HepG2 (cell line): ENCODE measurements around the gene CORO1A.

Experiments
- DNMT1 ChIP-seq: sonication (generic); formaldehyde crosslinking; IDR thresholded peaks from 2 replicates; pipeline ENCODE4 v1.5.1; 2020; ENCODE audit warnings: mild to moderate bottlenecking, missing genetic modification reagents
- POLR2A ChIP-seq, 2 experiments: IDR thresholded peaks; 2 replicates each; pipeline ENCODE4 v1.6.1; 2011; ENCODE audit warnings: low read depth in 2 of 2, low read length in 2 of 2, mild to moderate bottlenecking in 1 of 2, moderate library complexity in 1 of 2; ENCODE audit not compliant: insufficient read depth in 1 of 2
- POLR2AphosphoS5 ChIP-seq: IDR thresholded peaks from 2 replicates; pipeline ENCODE4 v1.6.1; 2012; ENCODE audit warnings: low read depth, low read length
- SRF ChIP-seq: IDR thresholded peaks from 2 replicates; pipeline ENCODE4 v1.6.1; 2011; ENCODE audit warnings: mild to moderate bottlenecking, low read depth, low read length, moderate library complexity
- TP53 ChIP-seq: sonication (generic); formaldehyde crosslinking; conservative IDR thresholded peaks from 2 replicates; pipeline ENCODE4 v1.4.0; 2020; ENCODE audit warnings: missing genetic modification reagents
- ZNF121 ChIP-seq: sonication (generic); formaldehyde crosslinking; IDR thresholded peaks from 2 replicates; pipeline ENCODE4 v1.5.0; 2020; ENCODE audit warnings: mild to moderate bottlenecking, missing genetic modification reagents
- TF ChIP-seq, protein P1 (sequence below): sonication (generic); formaldehyde crosslinking; IDR thresholded peaks from 2 replicates; pipeline ENCODE4 v1.4.0; 2020; ENCODE audit warnings: mild to moderate bottlenecking, missing genetic modification reagents
- TF ChIP-seq, protein P2 (sequence below): sonication (generic); formaldehyde crosslinking; IDR thresholded peaks from 2 replicates; pipeline ENCODE4 v1.5.0; 2020; ENCODE audit warnings: mild to moderate bottlenecking, missing genetic modification reagents, moderate library complexity

DNA sequence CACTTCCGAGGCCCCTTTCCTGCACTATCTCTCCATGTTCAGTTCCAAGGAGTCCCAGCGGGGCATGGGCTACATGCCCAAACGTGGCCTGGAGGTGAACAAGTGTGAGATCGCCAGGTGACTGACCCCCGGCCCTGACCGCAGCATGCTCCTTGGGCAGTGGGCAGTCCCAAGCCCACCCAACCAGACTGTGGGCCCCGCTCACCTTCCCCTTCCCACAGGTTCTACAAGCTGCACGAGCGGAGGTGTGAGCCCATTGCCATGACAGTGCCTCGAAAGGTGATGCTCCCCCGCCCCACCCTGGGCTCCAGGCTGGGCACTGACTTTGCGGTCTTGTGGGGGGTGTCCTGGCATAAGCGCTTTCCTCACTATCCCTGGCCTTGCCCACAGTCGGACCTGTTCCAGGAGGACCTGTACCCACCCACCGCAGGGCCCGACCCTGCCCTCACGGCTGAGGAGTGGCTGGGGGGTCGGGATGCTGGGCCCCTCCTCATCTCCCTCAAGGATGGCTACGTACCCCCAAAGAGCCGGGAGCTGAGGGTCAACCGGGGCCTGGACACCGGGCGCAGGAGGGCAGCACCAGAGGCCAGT, 4.7 kb downstream of the CORO1A start:
- TF ChIP-seq, protein P1, sequence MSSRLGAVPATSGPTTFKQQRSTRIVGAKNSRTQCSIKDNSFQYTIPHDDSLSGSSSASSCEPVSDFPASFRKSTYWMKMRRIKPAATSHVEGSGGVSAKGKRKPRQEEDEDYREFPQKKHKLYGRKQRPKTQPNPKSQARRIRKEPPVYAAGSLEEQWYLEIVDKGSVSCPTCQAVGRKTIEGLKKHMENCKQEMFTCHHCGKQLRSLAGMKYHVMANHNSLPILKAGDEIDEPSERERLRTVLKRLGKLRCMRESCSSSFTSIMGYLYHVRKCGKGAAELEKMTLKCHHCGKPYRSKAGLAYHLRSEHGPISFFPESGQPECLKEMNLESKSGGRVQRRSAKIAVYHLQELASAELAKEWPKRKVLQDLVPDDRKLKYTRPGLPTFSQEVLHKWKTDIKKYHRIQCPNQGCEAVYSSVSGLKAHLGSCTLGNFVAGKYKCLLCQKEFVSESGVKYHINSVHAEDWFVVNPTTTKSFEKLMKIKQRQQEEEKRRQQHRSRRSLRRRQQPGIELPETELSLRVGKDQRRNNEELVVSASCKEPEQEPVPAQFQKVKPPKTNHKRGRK (CRISPR knock-in tag): no peak
- TF ChIP-seq, protein P2, sequence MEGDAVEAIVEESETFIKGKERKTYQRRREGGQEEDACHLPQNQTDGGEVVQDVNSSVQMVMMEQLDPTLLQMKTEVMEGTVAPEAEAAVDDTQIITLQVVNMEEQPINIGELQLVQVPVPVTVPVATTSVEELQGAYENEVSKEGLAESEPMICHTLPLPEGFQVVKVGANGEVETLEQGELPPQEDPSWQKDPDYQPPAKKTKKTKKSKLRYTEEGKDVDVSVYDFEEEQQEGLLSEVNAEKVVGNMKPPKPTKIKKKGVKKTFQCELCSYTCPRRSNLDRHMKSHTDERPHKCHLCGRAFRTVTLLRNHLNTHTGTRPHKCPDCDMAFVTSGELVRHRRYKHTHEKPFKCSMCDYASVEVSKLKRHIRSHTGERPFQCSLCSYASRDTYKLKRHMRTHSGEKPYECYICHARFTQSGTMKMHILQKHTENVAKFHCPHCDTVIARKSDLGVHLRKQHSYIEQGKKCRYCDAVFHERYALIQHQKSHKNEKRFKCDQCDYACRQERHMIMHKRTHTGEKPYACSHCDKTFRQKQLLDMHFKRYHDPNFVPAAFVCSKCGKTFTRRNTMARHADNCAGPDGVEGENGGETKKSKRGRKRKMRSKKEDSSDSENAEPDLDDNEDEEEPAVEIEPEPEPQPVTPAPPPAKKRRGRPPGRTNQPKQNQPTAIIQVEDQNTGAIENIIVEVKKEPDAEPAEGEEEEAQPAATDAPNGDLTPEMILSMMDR: no peak
- TF ChIP-seq ZNF121 (CRISPR knock-in tag) (no peak), DNMT1 (no peak), SRF (no peak), POLR2AphosphoS5 (no peak), TP53 (no peak), POLR2A (IDR thresholded peaks at IDR 0.05; ENCODE audit: insufficient read depth in 1 of 2, low read depth in 2 of 2, low read length in 2 of 2) (no peak)
